Nucleus accumbens (tissue), 56 donors: ENCODE data around the gene EPHA4.

ENCODE experiments used
- DNase-seq, 56 donors: peaks; one replicate each; lab custom pipeline; 2025; lab: John Stamatoyannopoulos, UW

The EPHA4 gene

DNA sequence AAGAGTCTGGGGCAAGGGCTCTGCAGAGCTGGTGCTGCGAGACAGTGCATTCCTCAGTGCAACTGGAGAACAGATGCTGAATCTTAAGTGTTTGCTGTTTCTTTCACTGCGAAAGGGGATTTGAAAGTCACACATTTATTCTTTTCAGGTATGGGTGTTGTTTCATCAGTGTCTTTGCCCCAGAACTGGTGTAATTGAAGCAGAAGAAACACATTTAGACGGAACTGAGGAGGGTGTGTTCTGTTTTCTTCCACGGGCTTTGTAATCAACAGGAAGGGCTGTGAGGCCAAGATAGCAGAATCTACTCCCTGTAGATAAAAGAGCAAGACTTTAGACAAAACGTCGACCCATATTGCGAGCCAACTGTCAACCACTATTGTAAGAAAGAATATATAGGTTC, 151.9 kb downstream of the EPHA4 start:
- DNase-seq, result no peak

DNA sequence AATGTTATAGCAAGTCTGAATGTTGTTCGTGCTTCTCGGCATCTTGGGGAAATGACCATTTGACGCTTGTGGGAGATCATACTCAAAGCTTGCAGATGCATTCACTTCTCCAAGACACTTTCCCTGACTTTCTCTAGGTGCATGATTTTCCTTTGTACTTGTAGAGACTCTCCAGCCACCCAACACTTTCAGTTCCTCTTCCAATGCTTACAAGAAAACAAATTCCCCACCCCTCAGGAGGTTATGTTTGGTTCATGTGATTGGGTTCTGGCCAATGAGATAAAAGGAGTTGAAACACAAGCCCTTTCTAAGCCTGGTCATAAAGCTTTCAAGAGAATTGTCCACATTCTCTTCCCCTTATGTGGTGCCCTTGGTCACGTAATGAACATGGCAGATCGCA, 156.3 kb downstream of the EPHA4 start:
- no peak for DNase-seq

DNA sequence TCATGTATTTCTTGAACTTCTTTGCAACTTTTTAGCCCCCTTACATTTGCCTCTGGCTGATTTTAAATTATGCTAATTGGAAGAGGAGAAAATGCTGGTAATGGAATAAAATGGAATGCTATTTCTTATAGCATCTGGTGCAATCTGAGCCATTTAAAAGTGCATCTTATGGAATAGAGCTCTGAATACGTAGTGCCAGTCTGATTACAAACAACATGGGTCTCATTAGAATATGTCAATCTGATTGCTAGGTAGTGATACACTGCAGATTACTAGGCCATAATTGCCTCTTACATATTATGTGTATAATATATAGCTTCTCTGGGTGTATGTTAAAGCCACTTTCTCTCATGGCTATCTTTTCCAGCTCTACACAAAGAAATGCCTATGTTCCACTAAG, 159.1 kb downstream of the EPHA4 start:
- no peak for DNase-seq

DNA sequence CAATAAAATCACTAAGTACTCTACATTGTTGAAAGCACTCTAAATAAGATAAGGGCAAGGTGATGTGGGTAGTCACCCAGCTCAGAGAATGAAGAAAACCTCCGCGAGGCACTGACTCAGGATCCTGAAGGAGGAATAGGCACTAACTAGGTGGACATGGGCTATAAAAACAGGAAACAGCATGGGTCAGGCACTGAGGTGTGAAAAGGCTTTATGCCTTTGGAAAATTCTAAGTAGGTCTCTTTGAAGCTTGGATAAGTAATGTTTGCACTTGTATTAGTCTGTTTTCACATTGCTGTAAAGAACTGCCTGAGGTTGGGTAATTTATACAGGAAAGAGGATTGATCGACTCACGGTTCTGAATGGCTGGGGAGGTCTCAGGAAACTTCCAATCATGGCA, 161.6 kb downstream of the EPHA4 start:
- DNase-seq, result no peak

DNA sequence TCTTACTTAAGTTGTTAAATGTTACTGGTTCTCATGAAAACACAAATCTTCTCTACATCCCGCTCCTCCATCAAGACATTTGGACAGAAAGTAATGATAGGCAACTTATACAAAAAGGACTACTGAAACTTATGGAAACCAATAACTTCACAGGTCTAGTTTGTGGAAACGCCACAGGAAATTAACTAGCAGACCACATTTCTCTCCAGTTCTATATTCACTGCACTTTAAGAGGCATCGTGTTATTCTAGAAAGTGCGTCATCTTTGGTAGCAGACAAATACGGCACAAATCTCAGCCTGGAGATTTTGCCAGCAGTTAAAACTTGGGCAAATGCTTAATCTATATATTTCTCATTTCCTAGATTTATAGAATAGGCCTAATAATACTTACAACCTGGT, 164.3 kb downstream of the EPHA4 start:
- no peak for DNase-seq

DNA sequence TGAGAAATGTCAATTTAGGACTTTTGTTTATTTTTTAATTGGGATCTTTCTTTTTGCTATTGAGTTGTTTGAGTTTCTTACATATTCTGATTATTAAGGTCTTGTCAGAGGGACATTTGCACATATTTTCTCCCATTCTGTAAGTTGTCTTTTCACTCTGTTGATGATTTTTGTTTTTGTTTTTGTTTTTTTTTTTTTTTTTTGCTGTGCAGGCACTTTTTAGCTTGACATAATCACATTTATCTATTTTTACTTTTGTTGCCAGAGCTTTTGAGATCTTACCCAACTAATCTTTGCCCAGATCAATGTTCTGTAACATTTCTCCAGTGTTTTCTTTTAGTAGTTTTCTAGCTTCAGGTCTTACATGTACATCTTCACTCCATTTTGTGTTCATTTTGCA, 166.6 kb downstream of the EPHA4 start:
- DNase-seq, result no peak

DNA sequence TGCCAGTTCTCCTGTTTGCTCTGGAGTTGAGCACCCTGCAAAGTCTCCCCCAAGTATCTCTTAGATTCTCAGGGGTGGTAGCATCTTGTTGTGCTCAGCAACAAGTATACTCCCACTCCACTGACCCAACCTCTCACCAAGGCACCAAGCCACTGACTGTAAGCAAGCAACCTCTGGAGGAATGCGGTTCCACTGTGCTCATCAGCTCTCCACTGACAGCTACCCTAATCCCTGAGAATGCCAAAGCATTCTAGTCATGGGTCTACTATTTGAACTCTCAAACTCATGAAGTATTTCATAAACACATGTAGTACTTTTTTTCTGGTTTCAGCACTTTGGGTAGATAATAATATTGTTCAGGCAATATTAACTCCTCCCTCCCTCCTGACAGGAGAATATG, 170.0 kb downstream of the EPHA4 start:
- no peak for DNase-seq

DNA sequence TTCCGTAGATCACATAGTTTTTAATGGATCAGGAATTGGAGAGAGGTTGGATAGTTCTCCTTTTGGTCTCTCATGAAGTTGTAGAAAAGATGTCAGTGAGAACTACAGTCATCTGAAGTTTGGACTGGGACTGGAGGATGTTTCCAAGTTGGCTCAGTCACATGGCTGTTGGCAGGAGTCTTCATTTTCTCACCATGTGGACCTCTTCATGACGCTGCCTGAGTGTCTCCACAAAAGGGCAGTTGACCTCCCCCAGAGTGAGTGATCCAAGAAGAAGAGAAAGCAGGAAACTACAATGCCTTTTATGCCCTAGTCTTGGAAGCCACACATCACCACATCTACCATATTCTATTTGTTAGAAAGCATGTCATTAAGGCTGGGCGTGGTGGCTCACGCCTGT, 171.7 kb downstream of the EPHA4 start:
- no peak for DNase-seq

DNA sequence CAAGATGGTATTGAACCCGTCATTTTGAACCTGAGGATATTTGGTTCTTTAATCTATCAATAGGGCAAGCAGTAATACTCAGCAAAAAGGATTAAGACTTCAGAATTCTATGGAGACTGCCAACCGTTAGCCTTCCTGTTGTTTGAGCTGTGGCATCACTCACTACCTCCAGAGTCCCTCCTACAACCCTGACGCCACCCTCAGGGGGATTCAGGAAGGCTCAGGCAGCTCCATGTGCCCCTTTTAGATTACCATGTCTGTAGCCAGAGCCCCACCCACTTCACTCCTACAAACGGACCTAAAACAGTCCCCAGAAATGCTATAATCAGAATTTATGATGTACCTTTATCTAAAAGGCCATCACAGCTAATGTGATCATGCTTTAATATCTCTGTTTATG, 172.9 kb downstream of the EPHA4 start:
- no peak for DNase-seq

DNA sequence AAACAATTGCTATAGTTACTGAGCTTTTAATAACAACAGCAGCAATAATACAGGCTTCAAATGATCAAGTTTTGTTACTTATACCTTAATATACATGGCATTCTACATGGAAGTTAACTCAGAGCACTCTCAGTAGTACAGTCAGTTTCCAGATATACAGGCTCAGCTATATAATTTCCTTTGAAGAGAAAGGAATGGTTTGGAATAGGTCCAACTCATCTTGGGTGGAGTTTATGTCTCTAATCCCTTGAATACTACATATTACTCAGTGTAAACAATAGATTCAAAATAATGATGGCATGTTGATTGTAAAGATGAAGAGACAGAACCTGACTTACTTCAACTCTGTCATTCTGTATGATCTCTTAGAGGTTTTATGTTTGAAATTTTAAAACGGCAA, 174.9 kb downstream of the EPHA4 start:
- DNase-seq, result no peak

DNA sequence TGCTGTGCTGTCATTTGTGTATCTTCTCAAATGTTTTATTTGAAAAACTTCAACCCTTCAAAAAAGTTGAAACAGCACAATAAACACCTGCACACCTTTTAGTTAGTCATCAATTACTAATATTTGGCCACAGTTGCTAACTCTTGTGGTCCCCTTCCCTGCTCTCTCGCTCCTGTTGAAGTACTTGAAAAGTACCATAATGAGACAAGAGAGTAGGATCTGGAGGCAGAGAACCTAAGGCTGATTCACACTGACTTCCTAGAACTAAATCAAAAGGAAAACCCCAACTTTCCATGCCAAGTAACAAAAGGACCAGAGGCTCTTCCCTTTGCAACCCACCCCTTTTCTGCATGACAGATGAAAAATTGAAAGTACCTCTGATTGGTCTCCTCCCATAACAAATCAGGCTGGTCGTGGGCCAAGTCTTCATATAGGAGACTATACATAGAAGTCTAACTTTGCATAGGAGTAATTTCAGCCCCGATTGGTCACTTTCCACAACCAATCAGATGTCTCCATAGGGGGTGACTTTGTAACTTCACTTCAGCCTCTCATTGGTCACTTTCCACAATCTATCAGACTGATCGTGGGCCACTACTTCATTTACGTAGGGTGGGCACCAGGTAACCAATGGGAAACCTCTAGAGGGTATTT, 179.7 kb downstream of the EPHA4 start:
- DNase-seq, result no peak

DNA sequence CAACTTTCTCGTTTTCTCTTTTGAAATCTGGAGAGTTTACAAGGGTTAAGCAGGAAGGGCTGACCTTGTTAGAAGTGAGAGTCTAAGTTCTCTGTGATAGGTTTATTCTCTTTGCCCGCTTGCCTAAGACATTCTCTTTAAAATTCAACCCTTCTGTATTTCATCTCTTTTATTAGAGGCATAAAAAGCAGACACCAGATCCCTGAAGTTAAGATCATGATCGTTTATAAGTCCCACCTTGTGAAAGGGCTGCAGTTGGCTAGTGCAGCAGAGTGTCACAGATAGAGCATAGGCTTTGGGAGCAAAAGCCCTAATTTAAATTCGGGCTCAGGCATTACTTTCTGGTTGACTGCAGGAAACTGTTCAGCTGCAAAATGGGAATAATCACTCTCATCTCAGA, 181.2 kb downstream of the EPHA4 start:
- no peak for DNase-seq

DNA sequence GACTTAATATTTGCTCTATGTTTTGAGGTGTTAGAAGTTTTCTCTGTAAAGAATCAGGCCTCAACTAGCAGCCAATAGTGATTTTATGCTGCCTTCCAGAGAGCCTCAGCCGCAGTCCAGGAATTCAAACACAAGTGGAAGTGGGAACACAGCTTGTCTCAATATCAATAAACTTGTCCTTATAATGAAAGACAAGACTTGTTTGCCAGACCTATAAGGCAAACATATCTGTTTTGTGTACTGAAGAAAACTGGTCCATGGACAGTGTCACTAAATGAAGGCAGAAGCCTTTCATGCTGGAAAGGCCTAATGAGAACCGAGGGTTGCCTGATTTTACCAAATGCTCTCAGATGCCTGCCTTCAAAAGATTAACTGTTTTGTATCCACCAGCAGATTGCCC, 182.2 kb downstream of the EPHA4 start:
- DNase-seq, result no peak

DNA sequence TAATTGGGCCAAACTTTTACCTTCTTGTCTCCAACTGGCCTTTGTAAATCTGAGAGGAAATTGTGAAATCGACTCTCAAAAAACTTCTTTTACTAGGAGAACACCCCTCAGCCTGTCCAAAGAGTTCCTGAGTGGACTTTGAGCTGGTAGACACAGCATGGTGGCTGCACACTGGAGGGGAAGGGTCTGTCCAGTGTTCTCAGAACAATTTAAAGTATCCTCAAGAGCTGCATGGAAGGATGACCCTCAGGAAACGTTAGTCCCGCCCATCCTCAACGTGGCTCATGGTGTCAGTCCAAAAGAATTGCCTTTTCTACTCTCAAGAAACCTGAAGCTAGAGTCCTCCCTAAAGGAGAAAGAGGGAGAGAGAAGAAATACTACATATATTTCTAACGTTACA, 182.7 kb downstream of the EPHA4 start:
- no peak for DNase-seq

DNA sequence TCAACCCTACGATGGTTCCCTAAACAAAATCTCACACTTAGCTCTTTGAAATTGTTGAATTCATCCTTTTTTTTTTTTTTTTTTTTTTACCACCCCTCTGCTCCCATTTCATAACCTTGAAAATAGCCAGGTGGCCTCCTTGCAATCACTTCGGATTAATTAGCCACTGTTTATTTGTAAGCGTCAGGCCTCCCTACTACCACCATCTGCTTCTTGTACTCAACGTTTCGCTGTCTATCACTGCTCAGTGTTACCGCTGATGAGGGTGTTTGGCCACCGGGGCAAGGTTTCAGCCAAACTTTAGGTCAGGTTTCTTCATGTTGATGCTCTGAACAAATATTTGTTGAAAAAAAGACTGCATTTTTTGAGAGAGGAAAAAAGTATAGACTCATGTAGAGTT, 183.2 kb downstream of the EPHA4 start:
- no peak for DNase-seq

DNA sequence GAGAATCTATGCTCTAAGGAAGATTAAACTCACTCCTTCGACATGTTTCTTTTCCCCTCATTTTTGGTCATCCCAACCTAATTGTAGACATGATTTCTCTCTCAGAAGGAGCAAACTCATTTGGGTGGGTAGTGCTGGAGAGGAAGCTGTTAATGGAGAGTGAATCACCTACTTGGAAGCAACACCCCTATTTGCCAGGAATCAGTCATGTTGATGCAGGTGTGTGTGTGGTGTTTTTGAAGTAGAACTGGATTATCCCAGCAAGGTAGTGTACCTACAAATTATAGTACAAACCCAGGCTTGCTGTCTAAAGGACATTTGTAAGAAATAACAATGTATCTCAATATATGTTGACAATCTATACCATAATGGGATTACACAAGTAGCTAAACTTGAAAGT, 186.4 kb downstream of the EPHA4 start:
- no peak for DNase-seq

DNA sequence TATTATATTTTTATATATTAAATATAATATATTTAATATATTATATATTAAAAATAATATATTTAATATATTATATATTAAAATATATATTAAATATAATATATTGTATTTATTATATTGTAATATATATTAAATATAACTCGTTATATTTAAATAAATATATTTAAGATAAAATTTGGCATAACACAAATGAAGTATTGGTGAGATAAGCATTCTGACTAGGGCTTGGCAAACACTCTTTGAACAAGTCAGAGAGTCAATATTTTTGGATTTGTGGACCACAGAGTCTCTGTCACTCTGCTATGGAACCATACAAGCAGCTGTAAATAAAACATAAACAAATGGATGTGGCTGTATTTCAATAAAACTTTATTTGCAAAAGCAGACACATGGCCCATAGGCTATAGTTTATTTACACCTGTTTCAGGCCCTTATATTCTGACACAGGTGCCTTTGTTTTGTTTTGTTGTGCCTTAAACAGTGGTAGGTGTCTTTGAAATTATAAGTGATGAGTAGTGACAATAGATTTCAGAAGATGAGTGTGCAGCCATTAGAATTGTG, 190.1 kb downstream of the EPHA4 start:
- DNase-seq, result no peak

DNA sequence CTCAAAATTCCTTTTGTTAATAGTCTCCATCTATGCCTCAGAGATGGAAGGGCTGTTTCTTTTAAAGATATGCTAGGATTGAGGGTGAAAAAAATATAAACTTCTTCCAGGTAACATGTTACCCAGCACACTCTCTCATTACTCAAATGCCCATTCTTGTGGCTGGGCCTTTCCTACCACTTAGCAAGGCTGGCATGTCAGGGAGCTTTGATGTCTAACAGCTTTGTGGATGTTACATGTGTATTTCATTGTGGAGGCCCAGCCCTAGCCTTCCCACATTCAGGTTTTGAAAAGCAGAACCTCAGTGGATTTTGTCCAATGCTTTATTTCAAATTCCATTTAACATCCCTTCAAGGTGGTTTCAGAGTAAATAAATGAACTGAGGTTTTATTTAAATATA, 191.4 kb downstream of the EPHA4 start:
- no peak for DNase-seq

DNA sequence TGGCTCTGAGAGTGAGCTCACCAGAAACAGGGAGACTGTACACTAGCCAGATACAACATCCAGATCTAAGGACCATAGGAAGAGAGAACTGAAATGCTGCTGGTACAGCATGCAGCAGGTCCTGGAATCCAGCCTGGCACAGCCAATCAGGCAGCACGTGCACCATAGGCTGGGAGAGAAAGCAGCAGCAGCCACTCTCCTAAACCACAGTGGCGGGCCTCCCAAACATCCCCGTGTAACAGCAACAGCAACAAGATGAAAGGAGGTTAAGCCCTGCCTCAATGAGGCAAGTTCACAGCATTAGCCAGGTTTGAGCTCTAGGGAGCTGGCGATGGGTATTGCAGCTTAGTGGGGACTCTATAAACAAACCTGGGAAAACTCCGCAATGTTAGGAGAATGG, 192.0 kb downstream of the EPHA4 start:
- no peak for DNase-seq

DNA sequence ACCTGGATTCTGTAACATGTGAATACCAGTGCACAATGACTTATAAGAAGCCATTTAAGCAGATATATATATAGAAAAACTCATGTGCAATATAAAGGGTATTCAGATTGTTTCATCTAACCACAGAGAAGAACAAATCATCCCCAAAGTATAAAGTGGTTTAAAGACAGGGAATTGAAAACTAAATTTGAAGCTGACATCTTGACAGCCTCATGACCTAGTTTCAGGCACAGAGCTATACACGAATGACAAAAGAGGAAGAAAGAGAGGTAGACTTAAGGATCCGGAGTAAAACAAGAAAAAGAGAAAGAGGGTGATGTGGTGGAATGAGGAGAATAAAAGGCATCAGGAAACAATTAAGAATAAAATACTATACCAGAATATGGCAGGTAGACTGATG, 194.5 kb downstream of the EPHA4 start:
- DNase-seq, result no peak

DNA sequence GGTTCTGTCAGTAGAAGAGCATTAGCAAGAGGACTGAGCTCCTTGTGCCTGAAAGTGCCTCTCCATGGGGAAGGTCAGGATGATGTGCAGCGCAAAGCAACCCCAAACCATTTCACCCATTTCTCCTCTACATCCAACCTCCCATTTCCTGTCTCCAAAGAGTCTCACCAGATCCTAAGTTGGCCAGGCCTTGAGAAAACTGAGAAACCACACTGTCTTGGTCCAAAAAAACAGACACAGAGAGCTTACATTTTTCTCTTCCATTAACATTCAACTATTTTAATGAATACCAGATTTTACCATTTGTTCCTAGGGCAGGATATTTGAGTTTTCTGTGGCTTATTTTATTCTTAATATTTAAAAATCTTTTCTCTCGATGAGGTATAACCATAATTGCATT, 195.0 kb downstream of the EPHA4 start:
- no peak for DNase-seq

DNA sequence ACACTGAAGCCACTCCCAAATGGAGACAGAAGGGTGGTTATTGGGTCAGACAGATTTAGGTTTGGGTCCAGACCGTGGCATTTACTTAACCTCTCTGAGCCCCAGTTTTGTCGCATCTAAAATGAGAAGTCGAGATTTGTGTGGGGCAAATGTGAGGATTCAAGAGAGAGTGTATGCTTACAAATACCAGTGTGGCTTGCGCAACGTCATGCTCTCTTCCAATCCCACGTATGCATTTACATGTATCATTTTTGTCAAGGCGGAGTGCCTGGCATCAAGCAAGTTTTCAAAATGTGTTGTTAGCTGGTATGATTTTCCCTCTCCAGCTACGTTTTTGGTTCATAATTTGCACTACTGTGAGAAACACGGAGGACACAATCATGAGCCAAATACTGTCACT, 197.9 kb downstream of the EPHA4 start:
- no peak for DNase-seq

DNA sequence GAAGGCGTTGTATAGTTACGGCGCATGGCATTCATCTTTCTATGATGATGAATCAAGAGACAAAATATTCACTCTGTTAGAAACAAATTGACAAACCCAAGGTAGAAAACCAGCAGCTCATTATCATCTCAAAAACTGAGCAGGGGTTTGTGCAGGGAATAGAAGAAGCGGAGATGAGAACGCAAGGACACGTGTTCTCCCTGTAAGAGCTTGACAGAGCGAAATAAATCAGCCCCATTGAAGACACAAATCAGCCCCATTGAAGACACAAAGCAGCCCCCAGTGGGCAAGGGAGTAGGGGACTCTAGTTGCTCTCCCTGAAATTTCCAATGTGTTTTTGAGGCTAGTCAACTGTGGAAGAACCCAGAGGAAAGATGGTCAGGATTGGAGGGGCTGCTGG, 199.2 kb downstream of the EPHA4 start:
- no peak for DNase-seq
